NCI-H2171 (cell line): ENCODE data around the gene GRM1.

Experiments
- DNase-seq: peaks from one replicate; lab custom pipeline; 2025; lab: John Stamatoyannopoulos, UW

GRM1 gene

DNA sequence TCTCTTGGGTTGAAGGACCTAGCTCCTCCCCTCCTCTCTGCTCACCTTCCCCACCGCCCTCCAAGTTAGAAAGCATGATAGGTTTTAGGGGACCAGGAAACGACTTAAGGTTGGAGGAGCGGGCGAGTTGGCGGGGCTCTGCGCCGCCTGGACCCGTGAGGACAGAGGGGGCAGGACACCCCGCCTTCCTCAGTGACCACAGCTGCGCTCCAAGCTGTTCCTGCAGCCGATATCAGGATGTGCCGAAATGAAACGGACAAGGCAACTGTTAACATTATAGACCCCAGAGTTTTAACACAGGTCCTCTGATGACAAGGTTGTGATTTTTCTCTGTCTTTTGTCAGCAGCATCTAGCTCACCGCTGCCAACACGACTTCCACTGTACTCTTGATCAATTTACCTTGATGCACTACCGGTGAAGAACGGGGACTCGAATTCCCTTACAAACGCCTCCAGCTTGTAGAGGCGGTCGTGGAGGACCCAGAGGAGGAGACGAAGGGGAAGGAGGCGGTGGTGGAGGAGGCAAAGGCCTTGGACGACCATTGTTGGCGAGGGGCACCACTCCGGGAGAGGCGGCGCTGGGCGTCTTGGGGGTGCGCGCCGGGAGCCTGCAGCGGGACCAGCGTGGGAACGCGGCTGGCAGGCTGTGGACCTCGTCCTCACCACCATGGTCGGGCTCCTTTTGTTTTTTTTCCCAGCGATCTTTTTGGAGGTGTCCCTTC, at the start of gene GRM1:
GRM1 (plus strand) TSS at position 212 of the 722 bp plus-strand sequence; CDS start at position 668, 456 bp downstream.
- DNase-seq = no peak

DNA sequence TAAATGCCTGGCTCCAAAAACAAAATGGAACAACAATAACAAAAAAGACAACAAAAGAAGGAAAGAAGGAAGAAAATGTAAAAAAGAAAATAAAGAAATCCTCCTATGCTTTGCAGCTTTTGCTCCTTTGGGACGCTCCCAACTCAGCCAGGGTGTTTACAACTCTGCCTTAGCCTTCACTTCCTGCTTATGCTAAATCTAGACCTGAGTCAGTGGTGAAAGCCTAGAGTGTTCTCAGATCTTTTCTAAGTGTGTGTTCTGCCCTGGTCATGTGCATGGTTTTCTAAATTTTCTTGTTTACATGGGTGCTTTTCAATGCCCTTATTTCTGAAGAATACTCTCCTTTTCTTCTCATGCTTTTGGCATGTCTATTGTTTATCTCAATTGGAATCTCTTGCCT, 19.5 kb upstream of the GRM1 start:
- no peak for DNase-seq

DNA sequence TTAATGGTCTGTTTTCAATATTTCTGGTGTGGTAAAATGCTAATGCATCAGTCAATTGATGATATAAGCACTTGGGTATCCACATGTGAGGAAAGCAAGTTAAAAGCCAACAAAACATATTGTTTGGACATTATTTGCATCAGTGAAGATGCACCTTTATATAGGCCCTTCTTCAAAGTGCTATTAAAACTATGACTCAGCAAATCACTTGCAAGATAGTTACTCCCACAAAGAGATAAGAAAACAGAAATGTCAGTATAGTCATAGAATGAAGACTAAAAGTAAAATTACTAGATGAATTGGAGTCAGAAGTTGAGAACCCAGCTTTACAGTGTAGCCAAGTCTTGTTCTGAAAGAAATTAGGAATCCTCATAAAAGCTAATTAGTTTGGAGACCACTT, 14.6 kb upstream of the GRM1 start:
- no peak for DNase-seq

DNA sequence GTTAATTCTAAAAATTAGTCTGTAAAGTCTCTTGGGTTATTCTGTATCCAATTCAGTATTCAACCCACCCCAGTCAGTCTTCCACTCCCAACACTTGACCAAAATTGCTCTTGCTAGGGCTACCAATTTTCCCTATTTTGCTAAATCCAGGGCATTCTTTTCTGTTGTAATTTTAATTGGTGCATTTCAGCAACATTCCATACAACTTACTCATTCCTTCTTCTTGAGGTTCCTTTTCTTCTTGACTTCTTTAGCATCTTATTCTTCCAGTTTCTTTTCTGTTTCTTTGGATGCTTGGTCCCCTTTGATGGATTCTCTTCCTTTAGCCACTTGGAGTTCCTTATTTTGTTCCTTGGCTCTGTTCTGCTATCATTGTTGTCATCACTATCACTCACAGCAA, 11.2 kb upstream of the GRM1 start:
- no peak for DNase-seq

DNA sequence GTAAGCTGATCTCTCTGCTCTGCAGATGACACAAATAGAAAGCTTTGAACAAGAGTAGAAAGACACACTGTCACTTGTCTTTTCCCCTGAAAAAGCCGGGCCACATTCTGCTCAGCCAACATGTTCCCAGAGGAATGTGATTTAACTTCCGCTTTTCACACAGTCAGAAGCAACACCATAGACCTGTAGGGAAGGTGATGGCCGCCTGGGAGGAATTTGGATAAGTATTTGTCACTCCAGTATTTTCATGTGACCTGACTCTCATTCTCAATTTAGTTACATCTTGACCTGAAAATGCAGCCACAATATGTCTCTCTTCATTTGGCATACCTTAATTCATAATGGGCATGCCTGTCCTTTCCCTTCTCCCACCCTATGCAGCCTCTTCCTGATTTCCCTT, 2.0 kb upstream of the GRM1 start:
- no peak for DNase-seq

DNA sequence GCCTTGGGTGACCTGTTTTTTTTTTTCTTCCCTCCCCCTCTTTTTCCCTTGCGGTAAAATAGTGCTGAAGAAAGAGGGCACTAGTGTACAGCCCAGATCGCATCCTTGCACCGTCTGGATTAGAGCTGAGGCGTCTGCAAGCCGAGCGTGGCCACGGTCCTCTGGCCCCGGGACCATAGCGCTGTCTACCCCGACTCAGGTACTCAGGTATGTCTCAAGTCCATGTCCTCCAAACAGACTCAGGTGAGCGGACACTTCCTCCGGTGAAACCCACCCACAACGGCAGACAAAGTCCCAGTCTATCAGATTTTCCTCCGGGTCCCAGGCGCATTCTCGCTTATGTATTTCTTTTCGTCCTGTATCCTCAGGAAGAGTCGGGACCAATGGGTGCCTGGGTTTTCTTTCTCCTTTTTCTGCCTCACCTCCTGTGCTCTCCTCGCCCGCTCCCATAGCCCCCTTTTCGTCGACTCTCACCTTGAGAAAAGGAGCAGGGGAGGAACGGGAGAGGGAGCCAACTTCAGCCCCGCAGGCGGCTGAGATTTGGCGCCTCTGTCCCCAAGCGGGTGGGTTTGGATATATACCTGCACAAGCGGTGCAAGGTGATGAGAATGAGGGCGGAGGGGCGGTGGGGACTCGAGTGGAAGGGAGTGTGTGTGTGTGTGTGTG, 1.1 kb upstream of the GRM1 start:
- DNase-seq = no peak

DNA sequence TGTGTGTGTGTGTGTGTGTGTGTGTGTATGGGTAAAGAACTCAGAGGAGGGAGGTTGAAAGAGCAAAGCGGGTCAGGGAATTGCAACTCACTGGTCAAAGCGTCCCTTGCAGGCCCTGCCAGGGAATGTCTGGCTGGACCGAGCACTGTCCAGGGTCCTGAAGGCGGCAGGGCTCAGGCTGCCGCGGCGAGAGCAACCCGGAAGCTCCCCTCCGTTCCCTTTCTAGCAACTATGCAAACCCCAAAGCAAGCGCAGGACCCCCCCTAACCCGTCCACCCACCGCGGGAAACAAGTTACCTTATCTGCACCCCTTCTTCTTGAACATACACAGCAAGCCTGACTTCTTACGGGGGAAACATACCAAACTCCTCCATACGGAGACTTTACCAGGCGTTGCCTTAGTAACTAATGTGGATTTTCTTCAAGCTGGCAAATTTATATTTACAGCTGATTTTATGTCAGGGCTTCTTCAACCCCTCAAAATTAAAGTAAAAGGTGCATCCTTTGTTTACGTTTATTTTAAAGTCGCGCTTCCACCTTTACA, 538 bp upstream of the GRM1 start:
- no peak for DNase-seq

DNA sequence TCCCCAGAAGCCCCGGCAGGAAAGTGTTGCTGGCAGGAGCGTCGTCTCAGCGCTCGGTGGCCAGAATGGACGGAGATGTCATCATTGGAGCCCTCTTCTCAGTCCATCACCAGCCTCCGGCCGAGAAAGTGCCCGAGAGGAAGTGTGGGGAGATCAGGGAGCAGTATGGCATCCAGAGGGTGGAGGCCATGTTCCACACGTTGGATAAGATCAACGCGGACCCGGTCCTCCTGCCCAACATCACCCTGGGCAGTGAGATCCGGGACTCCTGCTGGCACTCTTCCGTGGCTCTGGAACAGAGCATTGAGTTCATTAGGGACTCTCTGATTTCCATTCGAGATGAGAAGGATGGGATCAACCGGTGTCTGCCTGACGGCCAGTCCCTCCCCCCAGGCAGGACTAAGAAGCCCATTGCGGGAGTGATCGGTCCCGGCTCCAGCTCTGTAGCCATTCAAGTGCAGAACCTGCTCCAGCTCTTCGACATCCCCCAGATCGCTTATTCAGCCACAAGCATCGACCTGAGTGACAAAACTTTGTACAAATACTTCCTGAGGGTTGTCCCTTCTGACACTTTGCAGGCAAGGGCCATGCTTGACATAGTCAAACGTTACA, 817 bp downstream of the GRM1 start:
- no peak for DNase-seq

DNA sequence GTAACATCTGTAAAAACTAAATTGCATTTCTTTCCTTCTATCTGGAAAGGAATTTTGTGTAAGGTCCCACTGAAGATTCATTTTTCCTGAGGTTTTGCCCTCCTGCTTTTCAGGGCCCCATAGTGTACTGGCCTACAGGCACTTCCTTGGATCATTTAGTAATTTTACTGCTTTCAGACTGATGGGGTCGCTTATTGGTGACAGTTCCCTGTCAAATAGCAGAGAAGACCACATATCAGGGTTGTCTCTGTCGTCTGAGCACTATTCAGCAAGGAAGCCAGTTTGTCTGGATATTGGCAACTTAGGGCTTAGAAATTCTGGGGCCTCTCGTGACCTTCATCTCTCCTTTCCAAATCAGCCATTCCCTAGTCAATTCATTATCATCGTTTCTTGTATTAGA, 3.5 kb downstream of the GRM1 start:
- DNase-seq = no peak

DNA sequence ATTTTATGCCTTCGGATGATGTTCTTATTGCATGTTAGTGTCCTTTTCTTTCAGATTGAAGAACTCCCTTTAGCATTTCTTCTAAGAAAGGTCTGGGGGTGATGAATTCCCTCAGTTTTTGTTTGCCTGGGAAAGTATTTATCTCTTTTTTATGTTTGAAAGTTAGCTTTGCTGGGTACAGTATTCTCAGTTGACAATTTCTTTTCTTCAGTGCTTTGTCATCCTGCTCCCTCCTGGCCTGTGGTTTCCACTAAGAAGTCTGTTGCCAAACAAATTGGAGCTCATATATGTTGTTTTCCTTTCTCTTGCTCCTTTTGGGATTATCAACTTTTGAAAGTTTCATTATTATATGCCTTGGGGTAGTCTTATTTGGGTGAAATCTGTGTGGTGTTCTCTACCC, 11.5 kb downstream of the GRM1 start:
- DNase-seq = no peak

DNA sequence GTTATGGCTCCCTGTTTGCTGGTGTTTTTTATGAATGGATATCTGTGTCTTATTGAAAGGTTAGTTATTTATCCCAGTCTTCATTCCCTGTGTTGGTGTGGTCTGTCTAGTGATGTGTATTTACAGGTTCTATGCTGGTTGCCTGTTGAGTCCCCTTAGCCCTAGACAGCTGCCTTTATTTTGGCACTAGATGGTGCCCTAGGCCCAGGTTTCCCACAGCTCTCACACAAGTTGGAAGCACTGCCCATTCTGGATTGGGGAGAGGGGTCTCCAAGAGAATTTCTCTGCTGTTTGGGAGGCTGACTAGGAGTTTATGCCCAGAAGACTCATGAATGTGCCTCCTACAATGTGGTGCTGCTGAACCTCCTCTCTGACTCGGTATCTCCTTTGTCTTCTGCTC, 12.4 kb downstream of the GRM1 start:
- peak; percentile 18 for DNase-seq

DNA sequence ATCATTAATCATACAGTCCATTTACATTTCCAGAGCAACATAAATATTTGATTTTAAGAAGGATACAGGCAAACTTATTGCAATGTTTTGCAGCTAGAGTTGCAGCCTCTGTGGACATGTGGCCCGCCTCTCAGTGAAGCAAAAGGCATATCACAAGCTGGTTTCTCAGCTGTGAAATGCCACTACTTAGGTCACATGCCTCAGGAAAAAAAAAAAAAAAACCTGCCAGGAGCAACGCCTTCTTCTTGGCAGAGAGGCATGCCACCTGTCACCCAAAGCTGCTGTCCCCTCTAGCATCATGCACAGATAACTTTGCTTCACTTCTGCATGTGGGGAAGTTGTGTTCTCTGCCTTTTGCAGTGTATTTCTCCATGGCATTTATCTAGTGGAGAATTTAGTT, 18.5 kb downstream of the GRM1 start:
- peak; percentile 80 for DNase-seq

DNA sequence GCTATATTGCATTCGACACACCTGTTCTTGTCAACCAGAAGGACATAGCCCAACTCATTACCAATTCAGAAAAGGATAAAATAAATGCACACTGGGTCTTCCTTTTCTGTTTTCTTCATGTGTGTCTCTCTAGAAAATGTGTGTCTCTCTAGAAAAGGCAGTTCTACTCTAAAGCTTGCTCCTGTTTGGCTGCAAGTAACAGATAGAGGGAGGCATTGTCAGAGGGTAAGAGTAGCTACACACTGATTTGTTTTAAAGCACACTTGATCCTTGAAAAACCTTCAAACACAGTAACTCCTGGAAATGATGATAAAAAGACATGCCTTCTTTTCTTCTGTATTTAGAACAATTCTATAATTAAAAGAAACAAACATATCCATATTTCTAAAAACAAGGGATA, 21.3 kb downstream of the GRM1 start:
- DNase-seq = no peak

DNA sequence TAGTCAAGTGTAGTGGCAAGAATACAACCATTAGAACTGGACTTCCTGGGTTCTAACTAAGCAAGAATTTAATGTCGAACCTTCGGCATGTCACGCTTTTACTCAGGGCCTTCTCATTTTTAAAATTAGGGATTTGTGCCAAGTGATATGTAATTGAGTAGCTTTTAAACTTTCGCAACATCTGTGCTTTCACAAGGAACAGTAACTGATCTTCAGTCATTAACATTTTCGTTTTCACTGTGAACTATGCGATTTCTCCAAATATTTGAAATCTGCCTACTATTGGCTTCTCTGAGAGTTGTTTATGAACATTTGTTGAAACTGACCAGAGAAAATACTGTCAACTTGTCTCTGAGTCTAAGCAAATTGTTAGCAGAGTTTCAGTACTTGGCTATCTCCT, 27.6 kb downstream of the GRM1 start:
- DNase-seq = peak; percentile 21

DNA sequence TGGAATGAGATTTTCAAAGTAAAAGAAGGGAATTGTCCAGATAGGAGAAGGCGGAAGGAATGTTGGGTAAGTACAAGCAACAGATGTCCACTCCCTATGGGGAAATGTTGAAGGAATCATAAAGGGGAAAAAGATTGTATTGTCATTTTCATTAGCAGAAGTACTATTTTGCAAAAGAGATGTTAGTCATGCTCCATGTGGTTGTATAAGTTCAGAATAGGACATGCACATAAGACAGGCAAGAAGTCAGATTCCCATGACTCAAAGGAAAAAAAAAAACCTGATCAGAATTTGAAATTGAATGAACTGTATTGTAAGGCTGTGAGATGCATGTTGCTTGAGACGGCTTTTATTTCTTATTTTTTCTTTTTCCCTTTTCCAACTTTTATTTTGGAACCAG, 36.8 kb downstream of the GRM1 start:
- DNase-seq = no peak

DNA sequence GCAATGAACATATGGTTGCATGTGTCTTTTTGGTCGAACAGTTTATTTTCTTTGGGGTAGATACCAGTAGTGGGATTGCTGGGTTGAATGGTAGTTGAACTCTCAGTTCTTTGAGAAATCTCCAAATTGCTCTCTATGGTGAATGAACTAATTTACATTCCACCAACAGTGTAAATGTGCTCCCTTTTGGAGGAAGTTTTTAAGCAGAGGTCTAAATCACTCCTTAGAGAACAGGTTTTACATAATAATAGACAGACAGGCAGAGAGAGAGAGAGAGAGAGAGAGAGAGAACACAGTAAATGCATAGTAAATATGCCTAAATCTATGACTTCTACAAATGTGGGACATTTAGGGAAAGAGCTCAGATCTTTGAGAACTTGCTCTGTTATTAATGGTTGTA, 37.6 kb downstream of the GRM1 start:
- no peak for DNase-seq

DNA sequence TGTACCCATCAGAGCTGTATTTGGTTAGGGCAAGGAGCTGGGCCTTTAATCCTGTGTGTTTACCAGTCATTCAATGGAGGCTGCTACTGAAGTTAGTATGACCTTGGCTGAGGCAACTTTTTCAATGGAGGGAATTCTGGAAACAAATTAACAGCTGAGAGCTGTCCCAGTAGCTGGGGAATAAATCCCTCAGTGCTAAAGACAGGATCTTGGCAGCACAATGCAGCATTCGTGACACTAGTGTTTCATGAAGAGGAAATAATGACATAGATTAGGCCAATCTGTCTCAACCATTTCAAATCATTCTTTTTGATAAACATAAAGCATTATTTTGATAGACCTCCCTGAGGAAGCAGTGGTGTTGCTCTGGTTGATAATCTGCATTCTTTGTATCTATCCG, 42.9 kb downstream of the GRM1 start:
- no peak for DNase-seq

DNA sequence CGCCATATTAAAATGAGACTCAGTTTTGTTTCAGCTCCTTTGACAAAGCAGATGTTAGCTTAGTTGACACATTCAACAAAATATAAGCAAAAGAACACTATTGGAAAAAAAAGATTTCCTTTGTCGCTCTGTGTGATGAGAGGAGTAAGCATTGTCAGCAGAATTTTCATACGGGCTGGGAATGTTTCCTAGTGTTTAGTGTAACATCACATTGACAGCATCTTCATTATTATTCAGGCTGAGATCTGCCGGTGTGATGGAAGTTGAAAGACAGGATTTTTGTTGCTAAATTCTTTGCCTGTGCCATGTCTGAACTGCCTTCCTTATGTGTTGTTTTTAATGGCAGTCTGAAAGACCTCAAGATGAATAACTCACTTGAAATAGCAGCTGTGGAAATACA, 49.1 kb downstream of the GRM1 start:
- no peak for DNase-seq

DNA sequence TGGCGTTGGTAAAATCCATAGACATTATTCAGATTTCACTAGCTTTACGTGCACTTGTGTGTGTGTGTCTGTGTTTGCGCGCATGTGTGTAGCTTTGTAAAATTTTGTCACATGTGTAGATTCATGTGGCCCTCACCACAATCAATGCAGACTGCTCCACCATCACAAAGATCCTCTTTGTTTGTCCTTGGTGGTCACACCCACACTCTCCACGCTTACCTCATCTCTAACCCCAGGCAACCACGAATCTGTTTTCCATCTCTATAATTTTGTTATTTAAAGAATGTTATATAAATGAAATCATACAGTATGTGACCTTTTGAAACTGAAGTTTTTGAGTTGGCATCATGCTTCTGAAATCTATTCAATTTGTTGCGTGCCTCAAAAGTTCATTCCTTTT, 58.5 kb downstream of the GRM1 start:
- no peak for DNase-seq

DNA sequence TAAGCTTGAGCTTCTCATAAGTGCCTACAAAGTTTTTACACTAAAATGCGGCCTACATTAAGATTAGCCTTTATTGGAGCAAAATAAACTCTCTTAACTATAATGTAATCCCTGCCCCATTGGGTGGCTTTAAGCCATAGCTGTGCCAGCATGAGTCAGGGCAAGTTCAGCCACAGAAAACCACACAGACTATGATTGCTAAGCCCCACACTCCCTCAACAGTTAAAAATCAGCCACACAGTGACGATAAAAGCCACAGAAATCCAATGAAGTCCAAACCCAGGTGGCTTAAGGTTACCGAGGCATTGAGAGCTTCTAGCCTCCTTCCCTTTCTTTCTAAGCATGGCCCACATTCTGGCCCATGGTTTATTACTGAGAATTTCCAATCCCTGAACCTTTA, 61.6 kb downstream of the GRM1 start:
- no peak for DNase-seq

DNA sequence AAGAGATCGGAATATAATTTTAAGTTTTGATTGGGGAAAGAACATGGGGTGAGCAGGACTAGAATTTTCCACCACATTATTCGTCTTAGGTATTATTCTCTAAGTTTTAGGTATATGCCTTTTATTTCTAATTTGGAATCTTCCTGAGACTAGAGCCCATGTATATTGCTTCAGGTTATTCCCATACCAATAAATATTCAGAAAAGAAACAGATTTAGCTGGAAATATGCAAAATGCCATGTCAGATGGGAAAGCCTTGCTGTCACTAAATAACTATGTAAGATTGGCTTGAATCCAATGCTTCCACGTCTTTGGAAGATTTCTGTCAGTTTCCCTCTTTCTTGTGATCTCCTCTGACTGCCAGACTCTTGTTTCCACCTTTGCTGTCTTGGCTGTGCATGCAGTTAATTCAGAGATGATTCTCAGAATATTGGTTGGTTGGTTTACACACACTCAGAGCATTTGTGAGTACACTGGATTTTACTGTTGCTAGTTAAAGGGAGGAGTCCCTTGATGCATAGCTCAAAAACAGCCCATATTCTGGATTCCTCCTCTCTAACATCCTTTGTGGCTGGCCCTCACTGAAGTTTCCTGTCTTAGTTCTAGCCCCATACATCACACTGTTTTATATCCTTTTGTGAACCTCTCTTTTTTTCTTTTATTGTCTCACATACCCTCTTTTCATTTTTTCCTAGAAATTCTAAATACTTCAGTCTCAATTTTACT, 64.3 kb downstream of the GRM1 start:
- DNase-seq = no peak

DNA sequence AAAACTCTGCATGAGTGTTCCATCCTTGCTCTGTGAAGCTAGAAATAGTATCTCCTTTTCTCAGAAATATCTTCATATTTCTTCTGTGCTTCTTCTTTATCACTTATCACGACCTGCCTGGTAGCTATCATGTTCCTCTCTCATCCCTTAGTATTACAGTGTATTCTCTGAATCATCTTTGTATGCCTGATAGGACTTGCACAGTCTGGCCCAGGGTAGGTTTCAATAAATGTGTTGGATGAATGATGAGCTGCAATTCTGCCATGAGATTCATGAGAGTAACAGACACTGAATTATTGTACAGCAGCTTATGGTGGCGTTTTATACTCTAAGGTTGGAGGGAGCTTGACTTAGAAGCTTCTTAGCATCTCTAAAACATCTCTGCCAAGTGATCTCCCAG, 66.6 kb downstream of the GRM1 start:
- DNase-seq = no peak

DNA sequence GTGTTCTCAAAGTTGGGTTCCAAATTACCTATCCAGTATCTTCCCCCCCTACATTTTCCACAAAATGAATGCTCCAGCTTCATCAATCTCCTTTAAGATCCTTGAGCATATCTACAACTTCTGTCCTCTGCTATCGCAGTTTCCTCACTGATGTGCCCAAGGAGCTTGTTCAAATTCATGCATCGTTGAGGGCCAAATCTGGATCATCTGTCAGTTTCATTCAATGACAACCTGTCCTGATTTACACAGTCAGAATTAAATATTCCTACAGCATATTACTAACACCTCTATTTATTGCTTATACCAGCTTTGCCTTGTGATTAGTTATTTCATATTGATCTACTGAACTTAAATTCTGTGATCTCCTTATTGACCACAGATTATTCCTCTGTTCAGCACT, 68.7 kb downstream of the GRM1 start:
- no peak for DNase-seq
